ENCODE data around the gene TMEM163. TPM values are rescaled to one million over a fixed set of nuclear protein-coding genes. Genes with fewer than 3 reads are reported as not detected.

TMEM163 gene
- total and polyA plus RNA-seq, 2 donors (not counting 3 experiments of a cell fraction or from before 2014, with no cell fraction given): 1.0 to 2.8 TPM

GRCh38 chr2:134683561-134684112 is 35.2 kb downstream of the TMEM163 start:
- Histone ChIP-seq H3K27me3 (ENCODE audit: control insufficient read depth in 2 of 2, insufficient read depth in 2 of 2, low read length in 2 of 2) (no peaks in the 10 kb centered on the region), H3K4me3 (replicated peaks in 1 of 3; ENCODE audit: insufficient read depth in 1 of 3, low read depth in 1 of 3, low read length in 3 of 3) (no peak overlapping the region), H4K20me1 (replicated peaks; ENCODE audit: control insufficient read depth, extremely low read depth, insufficient read depth, low read length) (no peaks in the 10 kb centered on the region), H3K9ac (replicated peaks; ENCODE audit: extremely low read depth, insufficient read depth, low read length) (peak overlapping the region; percentile 71), H3K79me2 (ENCODE audit: control insufficient read depth, insufficient read depth, low read length) (no peaks in the 10 kb centered on the region), H3K9me1 (replicated peaks; ENCODE audit: control insufficient read depth, extremely low read depth, insufficient read depth, low read length) (no peaks in the 10 kb centered on the region), H3K36me3 (ENCODE audit: control insufficient read depth in 2 of 2, extremely low read depth in 1 of 2, insufficient read depth in 2 of 2, low read length in 2 of 2) (no peaks in the 10 kb centered on the region), H2AFZ (ENCODE audit: low read depth, low read length) (no peak overlapping the region), H3K4me2 (ENCODE audit: insufficient read depth, low read length) (peak overlapping the region; percentile 73), H3K9me3 (replicated peaks; ENCODE audit: control insufficient read depth, insufficient read depth, low read length) (no peaks in the 10 kb centered on the region), H3K27ac (ENCODE audit: insufficient read depth, low read depth, low read length) (peak overlapping the region; percentile 83), H3K4me1 (ENCODE audit: control insufficient read depth, extremely low read depth, insufficient read depth, low read length) (peaks cover 28% of the 10 kb centered on the region)
- CTCF ChIA-PET: interaction anchor here (2.0 kb wide), 1 partner anchor 26 kb away, joined by 11 read pairs; no protein-coding TSS in a partner anchor
- DNase-seq (ENCODE audit: low read depth, low spot score) (peak; percentile 97), FAIRE-seq (peak; percentile 99)
- TF ChIP-seq POLR2AphosphoS5 (IDR thresholded peaks at IDR 0.05; ENCODE audit: insufficient read depth, low read depth, low read length): peak; percentile 95
- TF ChIP-seq JUN (IDR thresholded peaks at IDR 0.05; ENCODE audit: borderline replicate concordance, insufficient read depth, insufficient read length, low read depth): peak; percentile 97
- TF ChIP-seq FOS (IDR thresholded peaks at IDR 0.05; ENCODE audit: borderline replicate concordance, insufficient read depth, low read length): peak; percentile 99
- TF ChIP-seq POLR2A (IDR thresholded peaks at IDR 0.05; ENCODE audit: low read depth, low read length): peak; percentile 67
- no peak for TF ChIP-seq CTCF (IDR thresholded peaks at IDR 0.05; ENCODE audit: extremely low read depth in 1 of 2, insufficient read depth in 1 of 2, low read depth in 1 of 2, low read length in 2 of 2)
- no peak for TF ChIP-seq MYC (IDR thresholded peaks at IDR 0.05; ENCODE audit: low read depth, low read length)
- TF ChIP-seq GATA2 (IDR thresholded peaks at IDR 0.05; ENCODE audit: insufficient read depth, insufficient read length, low read depth, low read length): peak; percentile 100
- TF ChIP-seq EZH2 (IDR thresholded peaks at IDR 0.05; ENCODE audit: borderline replicate concordance, low read depth, low read length, severe bottlenecking): no peak
- TF ChIP-seq MAX (IDR thresholded peaks at IDR 0.05; ENCODE audit: insufficient read depth, insufficient read length): no peak
- BruUV-seq (replicated peaks): no TSS peak
- POLR2A ChIA-PET: no interaction called here
- dilution Hi-C loops (cut with MboI; ENCODE audit: extremely low pct_ligation_motif_present, low sequenced_read_pairs) (no loop called here), intact Hi-C loops (cut with micrococcal nuclease) (loop anchor here (1.0 to 10.0 kb wide), 6 partner anchors 24 to 377 kb away; partner anchors contain the start of gene CCNT2)
